Suppressor macrophage (primary cell): ENCODE measurements around the gene STXBP5.
"Not testable (repeated sequence)": the region's sequence is repeated elsewhere in the genome, so short reads cannot be mapped to it uniquely, and the experiment has no call there.

Source experiments
- DNase-seq, 4 experiments: peaks; one replicate each; pipeline ENCODE4 v3.0.0-alpha.2; 2020 to 2022

Gene STXBP5

GRCh38 chr6:147301070-147301469 lies 96.9 kb downstream of the STXBP5 start:
- DNase-seq = peak in 2 of 4 experiments; percentile 15 to 21

GRCh38 chr6:147304016-147304415 lies 99.8 kb downstream of the STXBP5 start:
- no peak for DNase-seq

DNA sequence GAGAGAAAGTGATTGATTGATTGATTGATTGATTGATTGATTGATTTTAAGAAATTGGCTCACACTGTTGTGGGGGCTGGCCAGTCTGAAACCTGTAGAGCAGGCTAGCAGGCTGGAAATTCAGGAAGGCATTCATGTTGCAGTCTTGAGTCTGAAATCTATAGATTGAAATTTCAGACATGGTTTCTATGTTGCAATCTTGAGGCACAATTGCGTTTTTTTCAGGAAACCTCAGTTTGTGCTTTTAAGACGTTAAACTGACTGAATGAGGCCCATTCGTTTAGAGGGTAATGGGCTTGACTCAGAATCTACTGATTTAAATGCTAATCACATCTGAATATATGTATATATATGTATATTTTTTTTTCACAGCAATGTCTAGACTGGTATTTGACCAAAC lies 106.3 kb downstream of the STXBP5 start:
- DNase-seq = peak in 1 of 4 experiments; percentile 18

DNA sequence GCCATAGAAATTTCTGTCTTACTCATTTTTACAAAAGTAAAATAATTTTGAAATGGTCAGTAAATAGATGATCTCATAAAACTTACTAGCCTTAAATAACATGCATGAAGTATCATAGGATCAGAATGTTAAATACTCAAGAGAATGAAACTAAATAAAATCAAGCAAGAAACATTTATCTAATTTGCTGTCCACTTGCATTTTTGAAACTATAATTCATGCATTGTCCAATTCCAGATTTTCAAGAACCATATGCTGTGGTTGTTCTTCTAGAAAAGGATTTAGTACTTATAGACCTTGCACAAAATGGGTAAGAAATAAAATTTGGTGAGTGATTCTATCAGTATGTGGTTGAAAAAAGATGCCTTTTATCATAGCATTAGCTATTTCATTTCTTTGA lies 107.0 kb downstream of the STXBP5 start:
- no peak for DNase-seq

DNA sequence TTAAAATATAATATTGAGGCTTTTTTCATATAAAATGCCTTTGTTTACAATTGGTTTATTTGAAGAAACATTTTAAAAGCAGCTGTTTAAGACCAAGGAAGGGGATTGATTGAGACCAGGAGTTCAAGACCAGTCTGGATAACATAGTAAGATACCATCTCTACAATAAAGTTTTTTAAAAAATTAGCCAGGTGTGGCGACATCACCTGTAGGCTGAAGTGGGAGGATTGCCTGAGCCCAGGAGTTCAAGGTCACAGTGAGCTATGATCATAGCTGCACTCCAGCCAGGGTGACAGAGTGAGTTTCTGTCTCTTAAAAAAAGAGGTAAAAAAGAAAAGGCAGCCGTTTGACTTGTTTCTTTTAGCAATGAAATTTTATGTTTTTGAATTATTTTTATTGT lies 117.0 kb downstream of the STXBP5 start:
- no peak for DNase-seq

- peak; percentile 67 to 95 (median 83) for DNase-seq
Observed at GRCh38 chr6:147322299-147323162, 118.3 kb downstream of the STXBP5 start.

GRCh38 chr6:147325557-147325956 lies 121.3 kb downstream of the STXBP5 start:
- no peak for DNase-seq

GRCh38 chr6:147331401-147331800 lies 127.2 kb downstream of the STXBP5 start:
- no peak for DNase-seq

DNA sequence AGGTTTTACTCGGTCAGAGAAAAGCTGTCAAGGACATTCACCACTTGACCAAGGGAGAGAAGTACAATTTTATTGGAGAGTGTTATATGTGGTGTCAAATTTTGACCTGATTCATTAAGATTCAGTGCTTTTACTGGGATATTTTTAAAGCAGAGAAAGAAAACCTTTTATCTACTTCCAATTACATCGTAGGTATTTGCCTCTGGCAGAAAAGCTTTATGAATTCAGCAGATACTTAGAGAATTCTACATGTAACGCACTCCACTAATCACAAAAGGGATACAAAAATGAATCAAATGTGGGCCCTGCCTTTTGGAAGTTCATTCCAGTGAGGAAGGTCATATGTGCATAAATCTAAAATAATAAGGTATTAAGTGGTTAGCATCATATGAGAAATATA lies 133.7 kb downstream of the STXBP5 start:
- DNase-seq = no peak

DNA sequence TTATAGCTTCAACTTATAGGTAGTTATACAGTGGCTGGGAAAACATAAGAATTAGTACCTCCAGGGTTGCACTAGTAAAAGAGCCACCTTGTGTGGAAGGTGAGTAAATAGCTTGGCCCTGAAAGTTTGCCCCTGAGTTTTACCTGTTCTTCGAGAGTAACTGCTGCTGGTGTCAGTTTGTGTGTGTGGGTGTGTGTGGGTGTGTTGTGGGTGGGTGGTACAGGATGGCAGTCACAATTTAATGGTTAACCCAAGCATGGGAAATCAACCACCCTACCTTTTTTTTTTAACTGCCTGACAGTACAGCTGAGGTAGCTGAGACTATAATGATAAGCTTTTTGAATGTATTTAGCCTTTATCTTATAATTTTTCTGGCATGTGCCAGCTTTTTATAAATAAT lies 137.3 kb downstream of the STXBP5 start:
- DNase-seq = no peak

DNA sequence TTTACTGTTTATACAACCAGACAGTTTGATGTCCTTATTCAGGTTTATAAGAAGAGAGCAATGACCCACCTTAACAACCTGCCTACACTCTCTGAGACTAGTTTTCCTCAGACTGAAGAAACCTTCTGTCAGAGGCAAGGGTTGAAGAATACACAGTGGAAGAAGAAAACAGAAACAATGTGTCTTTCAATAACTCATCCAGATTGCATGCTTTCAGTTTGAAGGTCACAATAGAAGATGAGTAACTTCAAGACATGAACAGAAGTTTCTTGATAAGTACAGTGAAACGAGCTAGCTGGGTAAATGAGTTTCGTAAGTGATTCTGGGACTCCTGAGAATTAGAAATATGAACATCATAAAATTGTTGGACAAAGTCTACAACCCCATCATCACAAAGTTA lies 141.7 kb downstream of the STXBP5 start:
- no peak for DNase-seq

DNA sequence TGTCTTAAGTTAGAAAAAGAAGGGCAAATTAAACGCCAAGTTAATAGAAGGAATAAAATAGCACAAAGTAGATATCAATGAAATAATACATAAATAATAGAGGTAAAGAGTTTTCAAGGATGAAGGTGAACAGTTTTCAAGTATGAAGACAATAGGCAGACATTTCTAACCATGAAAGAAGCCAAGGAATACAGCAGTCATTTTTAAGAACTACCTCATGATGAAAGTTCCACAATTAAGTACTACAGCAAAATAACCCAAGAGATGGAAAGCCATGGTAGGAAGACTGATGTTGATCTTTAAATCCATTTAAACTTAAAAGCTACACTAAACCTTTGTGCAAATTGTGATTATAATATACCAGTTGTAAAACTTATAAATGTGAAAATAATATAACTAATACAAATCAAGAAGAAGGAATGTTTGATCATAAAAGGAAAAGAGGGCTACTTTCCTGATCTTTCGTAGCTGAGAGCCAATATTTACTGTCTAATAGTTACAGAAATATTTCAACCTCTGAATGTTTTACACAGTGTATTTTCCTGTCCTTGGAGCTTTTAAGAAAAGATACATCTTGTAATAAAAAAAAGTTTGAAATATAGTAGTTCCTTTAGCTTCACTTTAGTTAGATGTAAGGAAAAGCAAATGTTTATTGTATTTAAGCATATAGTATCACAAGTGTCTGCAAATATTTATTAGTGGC lies 143.1 kb downstream of the STXBP5 start:
- no peak for DNase-seq

DNA sequence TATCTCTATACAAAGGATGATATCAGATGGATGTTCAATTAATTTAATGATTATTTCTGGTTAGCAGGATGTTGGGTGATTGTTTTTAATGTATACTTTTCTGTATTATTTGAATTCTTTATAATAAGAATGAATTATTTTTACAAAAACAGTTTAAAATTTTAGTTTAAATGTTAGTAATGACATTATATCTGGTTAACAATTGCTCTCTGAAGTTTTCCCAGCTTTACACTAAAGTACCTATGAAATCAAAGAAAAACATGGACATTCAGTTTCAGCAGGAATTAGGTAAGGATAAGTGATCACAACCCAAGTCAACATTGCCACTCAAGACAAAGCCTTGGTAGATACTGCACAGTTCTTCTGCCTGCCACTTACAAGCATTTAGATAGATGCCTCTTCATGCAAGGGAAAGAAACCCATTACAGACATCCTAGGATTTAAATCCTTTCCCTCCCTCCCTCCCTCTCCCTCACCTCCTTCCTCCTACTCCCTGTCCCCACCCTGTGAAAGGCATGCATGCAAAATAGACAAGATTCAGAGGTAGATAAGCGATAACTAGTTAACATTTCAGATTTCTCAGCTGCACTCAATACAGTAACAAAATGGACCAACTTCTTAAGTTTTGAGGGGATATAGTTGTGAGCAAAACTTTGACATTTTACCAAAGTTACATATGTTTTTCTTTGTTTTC lies 143.8 kb downstream of the STXBP5 start:
- DNase-seq = no peak

- DNase-seq = no peak
Observed at GRCh38 chr6:147361311-147361981, 157.2 kb downstream of the STXBP5 start.

DNA sequence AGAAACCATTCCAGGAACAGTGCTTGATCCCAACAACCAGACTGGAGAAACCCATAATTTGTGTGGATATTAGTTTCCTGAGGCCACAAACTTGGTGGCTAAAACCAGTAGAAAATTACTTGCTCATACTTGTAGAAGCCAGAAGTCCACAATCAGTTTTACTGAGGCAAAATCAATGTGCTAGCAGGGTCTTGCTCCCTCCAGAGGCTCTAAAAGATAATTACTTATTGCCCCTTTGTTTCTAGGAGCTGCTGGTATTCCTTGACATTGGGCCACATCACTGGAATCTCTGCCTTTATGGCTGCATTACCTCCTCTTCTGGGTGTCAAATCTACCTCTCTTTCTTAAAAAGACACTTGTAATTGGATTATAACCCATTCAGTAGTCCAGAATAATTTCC lies 162.1 kb downstream of the STXBP5 start:
- DNase-seq = no peak

- DNase-seq = no peak
Observed at GRCh38 chr6:147371325-147371724, 167.1 kb downstream of the STXBP5 start.

DNA sequence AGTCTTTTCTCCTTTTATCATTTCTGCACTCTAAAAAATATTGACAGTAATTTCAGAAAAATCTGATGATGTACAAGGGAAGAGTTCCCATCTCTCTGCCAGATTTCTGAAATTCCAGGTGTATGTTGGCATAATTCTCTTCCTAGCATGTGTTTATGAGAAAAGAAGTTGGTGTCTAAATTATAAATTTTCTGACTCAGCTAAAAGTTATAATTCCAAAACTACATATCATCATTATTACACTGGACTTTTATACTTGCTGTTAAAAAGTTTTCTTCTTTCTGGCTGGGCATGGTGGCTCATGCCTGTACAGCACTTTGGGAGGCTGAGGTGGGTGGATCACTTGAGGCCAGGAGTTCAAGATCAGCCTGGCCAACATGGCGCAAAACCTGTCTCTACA lies 168.6 kb downstream of the STXBP5 start:
- DNase-seq = no peak

DNA sequence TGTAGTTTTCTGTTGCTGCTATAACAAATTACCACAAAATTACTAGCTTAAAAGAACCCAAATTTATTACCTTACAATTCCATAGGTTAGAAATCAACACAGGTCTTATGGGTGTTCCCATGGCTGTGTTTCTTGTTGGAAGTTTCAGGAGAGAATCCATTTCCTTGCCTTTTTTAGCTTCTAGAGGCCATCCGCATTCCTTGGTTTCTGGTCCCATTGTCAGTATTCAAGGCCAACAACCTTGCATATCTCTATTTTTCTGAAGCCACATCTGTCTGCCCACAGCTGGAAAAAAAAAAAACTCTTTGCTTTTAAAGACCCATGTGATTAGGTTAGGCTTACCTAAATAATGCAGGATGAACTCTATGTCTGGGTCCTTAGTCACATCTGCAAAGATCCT lies 174.6 kb downstream of the STXBP5 start:
- DNase-seq = no peak

GRCh38 chr6:147380841-147381240 lies 176.6 kb downstream of the STXBP5 start:
- DNase-seq = not testable (repeated sequence)

DNA sequence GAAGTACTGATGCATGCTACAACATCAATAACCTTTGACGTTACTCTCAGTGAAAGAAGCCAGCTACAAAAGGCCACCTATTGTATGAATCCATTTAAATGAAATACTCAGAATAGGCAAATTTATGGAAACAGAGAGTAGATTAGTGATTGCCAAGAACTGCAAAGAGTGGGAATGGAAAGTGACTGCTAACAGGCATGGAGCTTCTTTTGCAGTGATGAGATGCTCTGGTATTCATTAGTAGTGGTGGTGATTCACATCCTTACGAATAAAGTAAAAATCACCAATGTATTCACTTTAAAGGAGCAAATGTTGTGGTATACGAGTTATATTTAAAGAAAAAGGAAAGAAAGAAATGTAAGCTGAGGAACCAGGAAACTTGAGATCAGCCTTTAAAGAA lies 177.5 kb downstream of the STXBP5 start:
- no peak for DNase-seq

- peak in 3 of 4 experiments; percentile 20 to 48 (median 30) for DNase-seq
Observed at GRCh38 chr6:147382945-147383554, 178.8 kb downstream of the STXBP5 start.

GRCh38 chr6:147384029-147384428 lies 179.8 kb downstream of the STXBP5 start:
- no peak for DNase-seq
